ENCODE results near the gene ERICH4. TPM values are rescaled to one million over a fixed set of nuclear protein-coding genes. Genes with fewer than 3 reads are reported as not detected.

The ERICH4 gene
- total RNA-seq, 1 donor from 2014 or later = not detected

Other genes starting within 250 kb of the ERICH4 start
- gene CYP2S1, start 249.9 kb upstream of the ERICH4 start, total RNA-seq = 0.73 TPM
- 19.8 TPM for gene AXL, start 223.9 kb upstream of the ERICH4 start, total RNA-seq
- 110 TPM for gene HNRNPUL1, start 178.8 kb upstream of the ERICH4 start, total RNA-seq
- 14.6 TPM for gene CCDC97, start 133.0 kb upstream of the ERICH4 start, total RNA-seq
- 15.0 TPM for gene TGFB1, start 89.2 kb upstream of the ERICH4 start, total RNA-seq
- gene B9D2, start 79.0 kb upstream of the ERICH4 start, total RNA-seq = 3.2 TPM
- gene TMEM91, start 66.6 kb upstream of the ERICH4 start, total RNA-seq = 3.8 TPM
- 17.1 TPM for gene EXOSC5, start 45.8 kb upstream of the ERICH4 start, total RNA-seq
- gene BCKDHA, start 45.3 kb upstream of the ERICH4 start, total RNA-seq = 44.9 TPM
- 8.3 TPM for gene B3GNT8, start 15.8 kb upstream of the ERICH4 start, total RNA-seq
- gene DMAC2, start 3.2 kb upstream of the ERICH4 start, total RNA-seq = 108 TPM
- 0.76 TPM for gene CEACAM21, start 133.0 kb downstream of the ERICH4 start, total RNA-seq
- 0.32 TPM for gene CEACAM4, start 183.9 kb downstream of the ERICH4 start, total RNA-seq
- not detected for gene CEACAM7, start 245.1 kb downstream of the ERICH4 start, total RNA-seq